ENCODE results near the gene QKI.

QKI gene

DNA sequence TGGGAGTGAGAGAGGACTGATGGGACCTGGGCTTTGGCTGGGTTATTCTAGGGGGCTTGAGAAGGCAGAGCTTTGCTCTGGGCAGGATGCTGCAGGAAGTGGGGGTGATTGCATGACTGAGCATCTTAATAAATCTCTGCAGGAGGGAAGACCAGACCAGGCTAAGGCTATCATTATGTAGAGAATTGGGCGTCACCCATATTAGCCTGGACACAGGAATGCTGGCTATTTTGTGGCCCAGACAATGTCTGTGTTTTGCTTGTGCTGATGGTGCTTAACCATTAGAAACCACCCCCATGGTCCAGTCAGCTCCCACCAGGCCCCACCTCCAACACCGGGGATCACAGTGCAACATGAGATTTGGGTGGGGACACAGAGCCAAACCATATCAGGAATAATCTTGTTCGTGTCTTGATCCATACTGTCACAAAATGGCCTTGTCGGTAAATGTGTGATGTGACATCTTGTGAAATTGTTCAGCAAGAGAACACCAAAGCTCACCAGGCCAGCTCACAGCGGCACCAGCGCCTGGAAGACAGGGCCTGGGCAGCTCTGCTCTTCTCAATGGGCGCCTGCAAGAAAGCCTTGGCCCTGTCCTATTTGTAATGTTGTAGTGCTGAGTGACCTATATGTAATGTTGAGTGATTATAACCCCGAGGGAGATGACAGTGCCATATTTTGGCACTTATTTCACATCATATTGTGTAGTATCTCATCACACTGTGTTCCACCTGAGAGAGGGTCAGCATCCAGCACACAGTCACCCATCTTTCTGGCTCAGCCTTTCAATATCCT lies 211.8 kb downstream of the QKI start:
- no peak for DNase-seq

DNA sequence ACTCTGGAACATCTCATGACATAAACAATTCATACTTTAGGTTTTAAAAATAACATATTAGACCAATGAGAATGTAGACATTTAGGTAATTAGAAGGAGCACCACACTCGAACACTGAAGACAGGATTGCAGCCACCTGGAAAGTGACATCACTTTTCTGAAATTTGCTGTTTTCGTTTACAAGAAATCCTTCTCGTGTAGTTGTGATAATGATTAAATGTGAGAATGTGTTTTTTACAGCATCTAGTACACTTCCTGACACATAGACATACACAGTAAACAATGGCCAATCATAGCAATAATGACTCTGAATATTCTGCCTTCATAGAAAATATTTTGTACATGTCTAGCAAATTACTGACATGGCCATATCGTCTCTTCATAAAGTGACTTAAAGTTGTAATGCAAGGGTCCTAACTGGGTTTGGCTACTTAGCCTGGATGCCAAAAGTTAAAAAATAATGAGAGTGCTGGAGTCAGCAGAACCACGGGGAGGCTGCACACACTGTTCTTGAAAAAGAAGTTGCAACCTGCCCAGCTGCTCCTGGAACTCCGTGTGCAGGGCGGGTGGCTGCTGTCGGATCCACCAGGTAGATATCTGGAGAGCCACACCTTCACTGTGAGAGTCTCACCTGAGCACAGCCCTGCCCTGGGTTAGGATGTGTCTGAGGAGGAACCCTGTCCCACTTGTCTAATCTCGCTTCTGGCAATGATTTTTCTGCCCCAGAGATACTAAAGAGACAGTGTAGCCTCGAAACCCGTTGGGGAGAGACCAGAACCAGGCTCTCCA lies 212.9 kb downstream of the QKI start:
- DNase-seq, result no peak
